Measurements from ENCODE around the gene JARID2. TPM values are rescaled to one million over a fixed set of nuclear protein-coding genes. Genes with fewer than 3 reads are reported as not detected.

Gene JARID2
- total RNA-seq, 2 experiments from 2014 or later, result 33.0 to 33.2 TPM

GRCh38 chr6:15355683-15356099, 109.8 kb downstream of the JARID2 start:
- peaks cover 62% of the 10 kb centered on the region for H3K4me1 Mint-ChIP-seq (ENCODE audit: low read depth)

GRCh38 chr6:15356179-15356578, 110.3 kb downstream of the JARID2 start:
- no peaks in the 10 kb centered on the region for H3K27me3 Mint-ChIP-seq (ENCODE audit: low read depth)
- H3K4me1 Mint-ChIP-seq (ENCODE audit: low read depth), result peaks cover 62% of the 10 kb centered on the region
- ChIA-PET POLR2A (no interaction called here), CTCF (no interaction called here)
- ATAC-seq (no peak), DNase-seq (no peak)
- H3K27ac Mint-ChIP-seq, result no peak overlapping the region
- no peaks in the 10 kb centered on the region for H3K9me3 Mint-ChIP-seq (ENCODE audit: insufficient read depth)
- H3K4me3 Mint-ChIP-seq, result no peak overlapping the region
- H3K36me3 Mint-ChIP-seq (ENCODE audit: low read depth), result peaks cover 32% of the 10 kb centered on the region

More at GRCh38 chr6:15355683-15356099, 109.8 kb downstream of the JARID2 start:
- H3K36me3 Mint-ChIP-seq (ENCODE audit: low read depth), result peaks cover 32% of the 10 kb centered on the region
- ATAC-seq, result no peak
- H3K27ac Mint-ChIP-seq, result no peak overlapping the region
- POLR2A ChIA-PET, result no interaction called here
- CTCF ChIA-PET, result interaction anchor here (1.1 kb wide), 1 partner anchor 12 kb away, joined by 3 read pairs; no protein-coding TSS in a partner anchor
- no peak overlapping the region for H3K4me3 Mint-ChIP-seq
- DNase-seq, result no peak
- H3K27me3 Mint-ChIP-seq (ENCODE audit: low read depth), result no peaks in the 10 kb centered on the region
- no peaks in the 10 kb centered on the region for H3K9me3 Mint-ChIP-seq (ENCODE audit: insufficient read depth)

DNA sequence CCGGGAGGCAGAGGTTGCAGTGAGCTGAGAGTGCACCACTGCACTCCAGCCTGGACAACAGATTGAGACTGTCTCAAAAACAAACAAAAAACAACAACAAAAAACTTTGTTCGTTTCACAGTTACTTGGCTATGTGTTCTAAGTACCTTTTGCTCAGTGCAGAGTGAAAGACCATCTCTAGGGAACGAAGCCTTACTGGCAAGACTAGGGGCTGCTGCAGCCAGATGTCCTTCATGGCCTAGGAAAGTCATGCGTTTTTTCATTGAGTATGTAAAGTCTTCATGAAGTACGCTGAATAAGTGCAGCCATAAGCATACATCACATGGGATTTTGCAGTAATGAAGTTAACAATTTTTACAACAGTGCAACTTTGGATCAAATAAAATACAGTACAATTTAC, 111.1 kb downstream of the JARID2 start:
- ChIA-PET CTCF (interaction anchor here (1.1 kb wide), 1 partner anchor 1228 kb away, joined by 3 read pairs; no protein-coding TSS in a partner anchor), POLR2A (interaction anchor here (0.9 kb wide), 1 partner anchor 12 kb away, joined by 3 read pairs; no protein-coding TSS in a partner anchor)
- ATAC-seq (no peak), DNase-seq (no peak)
- Mint-ChIP-seq H3K36me3 (ENCODE audit: low read depth) (peaks cover 26% of the 10 kb centered on the region), H3K27ac (no peak overlapping the region), H3K4me3 (no peak overlapping the region), H3K27me3 (ENCODE audit: low read depth) (no peaks in the 10 kb centered on the region), H3K9me3 (ENCODE audit: insufficient read depth) (no peaks in the 10 kb centered on the region), H3K4me1 (ENCODE audit: low read depth) (peaks cover 57% of the 10 kb centered on the region)

DNA sequence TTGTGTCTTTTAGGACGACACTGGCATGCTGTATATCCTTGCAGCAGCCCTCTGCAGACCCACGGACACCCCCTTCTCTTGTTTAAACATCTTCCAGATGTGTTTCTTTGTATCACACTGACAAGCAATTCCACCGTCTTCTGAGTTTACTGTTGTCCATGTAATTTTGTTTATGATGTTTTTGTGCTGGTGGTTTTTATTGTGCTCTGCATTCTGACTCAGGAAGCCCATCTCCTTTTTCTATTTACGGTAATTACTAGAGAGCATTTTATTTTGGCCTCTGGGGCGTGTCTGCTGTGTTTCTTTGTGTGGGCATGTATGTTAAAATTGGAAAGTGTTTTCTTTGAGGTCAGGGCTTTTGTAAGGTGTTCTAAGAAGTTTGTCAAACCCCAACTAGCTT, 111.9 kb downstream of the JARID2 start:
- peaks cover 26% of the 10 kb centered on the region for H3K36me3 Mint-ChIP-seq (ENCODE audit: low read depth)
- no peak overlapping the region for H3K4me3 Mint-ChIP-seq
- CTCF ChIA-PET, result interaction anchor here (1.1 kb wide), 1 partner anchor 1228 kb away, joined by 3 read pairs; no protein-coding TSS in a partner anchor
- no peaks in the 10 kb centered on the region for H3K27me3 Mint-ChIP-seq (ENCODE audit: low read depth)
- POLR2A ChIA-PET, result interaction anchor here (0.9 kb wide), 1 partner anchor 13 kb away, joined by 3 read pairs; no protein-coding TSS in a partner anchor
- peaks cover 50% of the 10 kb centered on the region for H3K4me1 Mint-ChIP-seq (ENCODE audit: low read depth)
- peak overlapping the region; percentile 3 for H3K27ac Mint-ChIP-seq
- no peaks in the 10 kb centered on the region for H3K9me3 Mint-ChIP-seq (ENCODE audit: insufficient read depth)
- DNase-seq, result no peak
- no peak for ATAC-seq

DNA sequence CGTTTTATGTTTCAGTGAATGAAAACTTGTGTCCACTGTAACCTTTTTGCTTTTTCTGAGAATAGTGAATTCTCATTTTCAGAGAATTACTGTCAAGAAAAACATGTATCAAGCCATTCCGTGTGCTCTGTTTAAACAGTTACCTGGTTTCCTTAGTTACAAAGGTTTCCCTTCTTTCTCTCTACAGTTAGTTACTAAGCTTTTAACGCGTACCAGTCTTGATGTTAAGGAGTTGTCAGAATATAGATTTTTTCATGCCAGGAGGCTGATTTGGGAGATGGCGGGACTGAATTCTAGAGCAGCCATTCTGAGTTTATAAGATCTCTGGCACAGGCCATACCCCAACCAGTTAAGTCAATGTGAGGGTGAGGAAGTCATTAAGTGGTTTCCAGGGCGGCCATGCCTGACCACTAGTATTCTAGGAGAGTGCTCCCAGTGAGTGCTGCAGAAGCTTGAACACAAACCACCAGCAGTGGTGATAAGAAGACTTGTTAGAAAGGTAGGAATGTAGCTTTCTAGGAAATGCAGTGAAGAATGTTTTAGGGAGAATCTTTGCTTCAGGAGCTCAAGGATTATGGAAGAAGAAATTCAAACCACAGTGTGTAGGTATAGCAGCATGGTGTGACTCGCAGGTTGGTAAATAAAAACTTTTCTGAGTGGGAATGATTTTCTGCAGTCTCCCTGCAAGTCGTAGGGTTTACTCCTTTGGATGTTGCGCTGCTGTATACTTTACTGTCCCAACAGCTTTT, 112.9 kb downstream of the JARID2 start:
- Mint-ChIP-seq H3K4me3 (no peak overlapping the region), H3K27ac (peak overlapping the region; percentile 75), H3K9me3 (ENCODE audit: insufficient read depth) (no peaks in the 10 kb centered on the region), H3K4me1 (ENCODE audit: low read depth) (peaks cover 43% of the 10 kb centered on the region), H3K36me3 (ENCODE audit: low read depth) (peaks cover 22% of the 10 kb centered on the region), H3K27me3 (ENCODE audit: low read depth) (no peaks in the 10 kb centered on the region)
- CTCF ChIA-PET, result interaction anchor here (0.7 kb wide), 1 partner anchor 64 kb away, joined by 4 read pairs; no protein-coding TSS in a partner anchor
- ATAC-seq (peak; percentile 35), DNase-seq (no peak)
- POLR2A ChIA-PET, result no interaction called here

- CTCF ChIA-PET, result no interaction called here
- H3K4me3 Mint-ChIP-seq, result no peak overlapping the region
Observed at GRCh38 chr6:15359335-15359862, 113.5 kb downstream of the JARID2 start.

DNA sequence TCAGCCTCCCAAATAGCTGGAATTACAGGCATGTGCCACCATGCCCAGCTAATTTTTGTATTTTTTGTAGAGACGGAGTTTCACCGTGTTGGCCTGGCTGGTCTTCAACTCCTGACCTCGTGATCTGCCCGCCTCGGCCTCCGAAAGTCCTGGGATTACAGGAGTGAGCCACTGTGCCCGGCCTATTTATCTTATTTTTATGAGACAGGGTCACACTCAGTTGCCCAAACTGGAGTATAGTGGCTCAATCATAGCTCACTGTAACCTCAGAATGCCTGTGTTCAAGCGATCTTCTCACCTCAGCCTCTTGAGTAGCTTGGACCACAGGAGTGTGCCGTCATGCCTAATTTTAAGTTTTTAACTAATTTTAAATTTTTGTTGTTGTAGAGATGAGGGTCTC, 114.4 kb downstream of the JARID2 start:
- DNase-seq (no peak), ATAC-seq (no peak)
- no peaks in the 10 kb centered on the region for H3K9me3 Mint-ChIP-seq (ENCODE audit: insufficient read depth)
- peaks cover 38% of the 10 kb centered on the region for H3K4me1 Mint-ChIP-seq (ENCODE audit: low read depth)
- CTCF ChIA-PET, result no interaction called here
- no peak overlapping the region for H3K27ac Mint-ChIP-seq
- POLR2A ChIA-PET, result no interaction called here
- H3K27me3 Mint-ChIP-seq (ENCODE audit: low read depth), result no peaks in the 10 kb centered on the region
- no peak overlapping the region for H3K4me3 Mint-ChIP-seq
- H3K36me3 Mint-ChIP-seq (ENCODE audit: low read depth), result peaks cover 19% of the 10 kb centered on the region

More at GRCh38 chr6:15359335-15359862, 113.5 kb downstream of the JARID2 start:
- POLR2A ChIA-PET, result no interaction called here
- DNase-seq (no peak), ATAC-seq (no peak)
- peaks cover 19% of the 10 kb centered on the region for H3K36me3 Mint-ChIP-seq (ENCODE audit: low read depth)
- H3K4me1 Mint-ChIP-seq (ENCODE audit: low read depth), result peaks cover 37% of the 10 kb centered on the region
- no peaks in the 10 kb centered on the region for H3K27me3 Mint-ChIP-seq (ENCODE audit: low read depth)
- H3K27ac Mint-ChIP-seq, result no peak overlapping the region
- H3K9me3 Mint-ChIP-seq (ENCODE audit: insufficient read depth), result no peaks in the 10 kb centered on the region

DNA sequence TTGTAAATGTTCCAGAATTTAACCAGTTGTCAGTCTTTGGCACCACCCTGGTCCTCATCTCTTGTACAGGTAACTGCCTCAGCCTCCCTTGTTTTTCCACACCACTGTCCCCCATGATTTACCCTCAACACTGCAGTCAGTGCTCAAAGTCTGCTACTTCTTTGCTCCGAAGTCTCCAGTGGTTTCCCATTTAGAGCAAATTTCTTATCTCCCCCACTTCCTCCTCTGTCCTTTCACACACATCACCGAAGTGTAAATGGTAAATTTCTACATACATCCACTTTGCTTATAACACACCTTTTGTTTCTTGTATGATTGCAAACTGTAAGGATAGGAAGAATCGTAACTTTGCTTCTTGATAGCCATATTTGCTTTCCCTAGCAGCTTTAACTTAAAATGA, 115.3 kb downstream of the JARID2 start:
- Mint-ChIP-seq H3K36me3 (ENCODE audit: low read depth) (peaks cover 15% of the 10 kb centered on the region), H3K4me3 (no peak overlapping the region), H3K27me3 (ENCODE audit: low read depth) (no peaks in the 10 kb centered on the region), H3K27ac (no peak overlapping the region), H3K9me3 (ENCODE audit: insufficient read depth) (no peaks in the 10 kb centered on the region), H3K4me1 (ENCODE audit: low read depth) (peaks cover 43% of the 10 kb centered on the region)
- DNase-seq, result no peak
- POLR2A ChIA-PET, result no interaction called here
- CTCF ChIA-PET, result no interaction called here
- ATAC-seq, result no peak

DNA sequence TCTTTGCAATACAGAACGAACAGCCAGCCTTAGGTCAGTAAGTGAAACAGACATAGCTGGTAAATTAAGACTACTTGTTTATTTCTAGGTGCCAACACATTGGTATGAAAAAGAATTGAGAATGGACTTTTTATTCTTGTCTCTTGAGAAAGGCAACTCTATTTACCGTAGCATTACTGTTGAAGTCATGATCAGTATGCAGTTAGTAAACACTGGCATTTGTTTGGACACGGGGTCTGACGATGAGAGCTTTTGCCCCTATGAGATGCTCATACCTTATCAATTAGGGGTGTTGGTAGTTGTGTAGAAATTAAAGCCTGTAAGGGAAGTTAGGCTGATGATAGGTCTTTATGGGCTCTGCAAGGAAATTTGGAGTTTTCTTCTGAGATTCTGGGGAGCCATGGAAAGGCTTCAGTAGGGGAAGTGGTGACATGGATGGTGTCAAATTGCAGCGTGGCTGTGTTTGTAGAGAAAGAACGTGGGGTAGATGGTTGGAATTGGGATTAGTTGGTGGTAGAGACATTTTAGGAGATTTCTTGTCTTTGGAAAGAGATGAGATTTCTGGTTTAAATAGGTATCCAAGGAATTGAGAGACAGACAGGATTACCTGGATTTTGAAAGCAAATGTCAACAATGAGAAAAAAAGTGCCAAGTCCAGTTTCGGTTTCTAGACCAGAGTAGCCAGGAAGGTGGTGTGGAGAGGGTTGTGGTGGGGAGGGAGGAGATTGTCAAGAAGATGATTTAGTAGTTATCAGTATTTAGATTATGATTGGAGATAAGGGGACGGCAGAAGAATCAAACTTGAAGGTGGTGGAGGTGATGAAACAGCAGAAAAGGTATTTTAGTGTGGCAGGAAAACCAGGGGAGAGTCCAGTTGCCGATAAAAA, 116.6 kb downstream of the JARID2 start:
- H3K36me3 Mint-ChIP-seq (ENCODE audit: low read depth), result peaks cover 13% of the 10 kb centered on the region
- CTCF ChIA-PET, result interaction anchor here (1.0 kb wide), 1 partner anchor 13 kb away, joined by 3 read pairs; no protein-coding TSS in a partner anchor
- DNase-seq (no peak), ATAC-seq (no peak)
- H3K9me3 Mint-ChIP-seq (ENCODE audit: insufficient read depth), result no peaks in the 10 kb centered on the region
- H3K4me3 Mint-ChIP-seq, result no peak overlapping the region
- no peak overlapping the region for H3K27ac Mint-ChIP-seq
- POLR2A ChIA-PET, result interaction anchor here (0.8 kb wide), 1 partner anchor 97 kb away, joined by 3 read pairs; no protein-coding TSS in a partner anchor
- H3K27me3 Mint-ChIP-seq (ENCODE audit: low read depth), result no peaks in the 10 kb centered on the region
- peaks cover 47% of the 10 kb centered on the region for H3K4me1 Mint-ChIP-seq (ENCODE audit: low read depth)

DNA sequence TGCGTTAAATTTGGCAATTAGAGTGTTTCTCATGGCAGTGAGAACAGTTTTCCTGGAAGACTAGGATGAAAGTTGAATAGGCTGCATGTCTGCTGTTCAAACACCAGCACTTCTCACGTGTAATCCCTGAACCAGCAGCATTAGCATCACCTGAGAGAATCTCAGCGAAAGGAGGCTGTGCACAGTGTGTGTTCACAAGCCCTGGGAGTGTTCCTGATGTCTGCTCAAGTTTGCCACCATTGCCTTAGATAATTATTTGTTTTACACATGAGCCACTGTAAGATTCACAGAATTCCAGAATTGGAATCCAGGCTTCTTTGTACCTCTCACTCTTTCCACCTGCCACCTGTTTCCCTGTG, 117.3 kb downstream of the JARID2 start:
- POLR2A ChIA-PET, result no interaction called here
- no peak overlapping the region for H3K4me3 Mint-ChIP-seq

GRCh38 chr6:15363523-15364400, 117.9 kb downstream of the JARID2 start:
- ChIA-PET CTCF (no interaction called here), POLR2A (no interaction called here)
- no peak for DNase-seq
- Mint-ChIP-seq H3K4me1 (ENCODE audit: low read depth) (peaks cover 44% of the 10 kb centered on the region), H3K27me3 (ENCODE audit: low read depth) (no peaks in the 10 kb centered on the region), H3K27ac (peak overlapping the region; percentile 14), H3K9me3 (ENCODE audit: insufficient read depth) (no peaks in the 10 kb centered on the region), H3K36me3 (ENCODE audit: low read depth) (peaks cover 19% of the 10 kb centered on the region), H3K4me3 (no peak overlapping the region)
- ATAC-seq, result no peak

More for the DNA sequence above, 117.3 kb downstream of the JARID2 start:
- peaks cover 48% of the 10 kb centered on the region for H3K4me1 Mint-ChIP-seq (ENCODE audit: low read depth)
- DNase-seq, result no peak
- H3K36me3 Mint-ChIP-seq (ENCODE audit: low read depth), result peaks cover 15% of the 10 kb centered on the region
- CTCF ChIA-PET, result no interaction called here
- no peaks in the 10 kb centered on the region for H3K27me3 Mint-ChIP-seq (ENCODE audit: low read depth)
- no peak overlapping the region for H3K27ac Mint-ChIP-seq
- ATAC-seq, result no peak
- H3K9me3 Mint-ChIP-seq (ENCODE audit: insufficient read depth), result no peaks in the 10 kb centered on the region
